ENCODE measurements around the gene HIVEP2. TPM values are rescaled to one million over a fixed set of nuclear protein-coding genes. Genes with fewer than 3 reads are reported as not detected.

The HIVEP2 gene
- total and polyA plus RNA-seq, 7 experiments from 2014 or later = 12.2 to 92.1 (median 51.5) TPM

DNA sequence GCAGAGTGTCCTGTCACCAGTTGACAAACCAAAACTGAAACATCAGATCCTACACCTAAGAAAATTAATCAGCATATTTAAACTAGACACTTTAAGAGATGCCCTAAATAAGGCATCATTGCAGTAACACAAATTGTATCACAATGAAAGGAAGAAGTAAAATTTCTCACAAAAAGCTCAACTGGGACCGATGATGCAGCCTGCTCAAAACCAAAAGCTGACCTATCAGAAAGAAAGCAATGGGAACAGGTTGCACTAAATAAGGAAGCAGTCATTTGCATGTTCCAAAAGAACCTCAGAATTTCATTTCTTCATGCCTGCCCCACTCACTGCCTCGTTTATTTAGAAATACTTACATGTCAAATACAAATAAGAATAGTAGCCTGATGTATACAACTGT lies 12.1 kb downstream of the HIVEP2 start:
- CTCF ChIA-PET = interaction anchor here (0.6 to 1.2 kb wide), 3 partner anchors 61 to 152 kb away, joined by 3 read pairs; no protein-coding TSS in a partner anchor
- peaks cover 3 to 21% (median 5%) of the 10 kb centered on the region in 5 donors for H3K36me3 Mint-ChIP-seq
- H3K27me3 ChIP-seq (ENCODE audit: control insufficient read depth in 2 of 2, insufficient read depth in 2 of 2, low read length in 2 of 2) = no peaks in the 10 kb centered on the region
- peak overlapping the region; percentile 31 to 98 (median 80) for H3K4me3 Mint-ChIP-seq
- H3K36me3 ChIP-seq (ENCODE audit: control insufficient read depth in 2 of 3, insufficient read depth in 3 of 3, low read length in 3 of 3) = no peaks in the 10 kb centered on the region
- no peaks in the 10 kb centered on the region for H3K9me3 ChIP-seq (ENCODE audit: control insufficient read depth in 2 of 3, low read length in 3 of 3)
- peaks cover 45 to 96% (median 92%) of the 10 kb centered on the region in 7 donors for H3K4me1 Mint-ChIP-seq
- H3K9me3 Mint-ChIP-seq = no peaks in the 10 kb centered on the region
- intact Hi-C loops (cut with micrococcal nuclease) = loop anchor here in 1 of 2 donors (1.0 to 10.0 kb wide), 2 partner anchors 8 to 1222 kb away; partner anchors contain the start of gene STX11
- peak overlapping the region; percentile 9 for H3K4me3 ChIP-seq (ENCODE audit: low read length)
- peak overlapping the region; percentile 60 to 100 (median 85) for H3K27ac Mint-ChIP-seq
- POLR2A ChIA-PET = interaction anchor here (0.8 to 3.6 kb wide), 5 partner anchors 10 to 47 kb away, joined by 3 to 21 read pairs (median 3); no protein-coding TSS in a partner anchor
- no peaks in the 10 kb centered on the region for H3K27me3 Mint-ChIP-seq
- H3K4me1 ChIP-seq (ENCODE audit: control insufficient read depth in 2 of 2, insufficient read depth in 2 of 2, low read length in 2 of 2) = peaks cover 69 to 76% of the 10 kb centered on the region in 2 donors
- peak overlapping the region; percentile 59 for H3K27ac ChIP-seq (ENCODE audit: low read depth, low read length)
- ATAC-seq (no peak), DNase-seq (no peak)

DNA sequence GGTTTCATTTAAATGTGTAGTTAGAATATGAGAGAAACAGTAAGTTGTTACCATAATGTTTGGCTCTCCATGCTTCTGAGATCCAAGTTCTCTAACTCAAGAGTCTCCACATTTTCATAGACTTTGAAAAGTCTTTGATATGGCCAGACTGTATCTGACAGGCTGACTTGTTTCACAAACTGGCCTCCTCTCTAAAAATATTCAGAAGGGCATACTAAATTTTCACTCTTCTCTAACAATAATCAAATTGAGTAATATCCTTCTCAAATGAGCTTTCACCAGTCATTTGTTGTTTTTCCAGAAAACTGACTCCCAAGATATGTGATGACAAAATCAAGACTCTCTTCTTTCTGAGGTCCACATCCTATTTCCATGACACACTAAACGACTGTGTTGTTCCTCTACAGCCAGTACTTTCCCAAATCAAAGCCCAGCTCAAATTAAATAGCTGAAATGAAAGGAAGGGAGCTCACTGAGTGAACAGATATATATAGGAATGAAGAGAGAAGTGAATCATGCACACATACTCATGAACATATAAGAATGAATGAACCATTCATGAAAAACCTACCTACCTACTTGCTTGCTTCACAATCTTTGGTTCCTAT lies 15.1 kb downstream of the HIVEP2 start:
- Histone ChIP-seq H3K27me3 (ENCODE audit: control insufficient read depth in 2 of 2, insufficient read depth in 2 of 2, low read length in 2 of 2) (no peaks in the 10 kb centered on the region), H3K36me3 (ENCODE audit: control insufficient read depth in 2 of 3, insufficient read depth in 3 of 3, low read length in 3 of 3) (no peaks in the 10 kb centered on the region), H3K4me1 (ENCODE audit: control insufficient read depth in 2 of 2, insufficient read depth in 2 of 2, low read length in 2 of 2) (peaks cover 63 to 70% of the 10 kb centered on the region in 2 donors), H3K27ac (ENCODE audit: low read depth, low read length) (peak overlapping the region; percentile 100), H3K4me3 (ENCODE audit: low read length) (no peak overlapping the region), H3K9me3 (ENCODE audit: control insufficient read depth in 2 of 3, low read length in 3 of 3) (no peaks in the 10 kb centered on the region)
- Mint-ChIP-seq H3K4me3 (peak overlapping the region; percentile 57 to 99 (median 96)), H3K4me1 (peaks cover 36 to 83% (median 78%) of the 10 kb centered on the region in 7 donors), H3K36me3 (peaks cover 3 to 12% (median 5%) of the 10 kb centered on the region in 5 donors), H3K27ac (peak overlapping the region; percentile 40 to 100 (median 100)), H3K9me3 (peaks cover 0 to 4% (median 0%) of the 10 kb centered on the region in 11 donors), H3K27me3 (no peaks in the 10 kb centered on the region)
- intact Hi-C loops (cut with micrococcal nuclease) = loop anchor here in 1 of 2 donors (5.0 to 10.0 kb wide), 2 partner anchors 73 to 1225 kb away; partner anchors contain the start of gene STX11
- ChIA-PET POLR2A (interaction anchor here (0.6 to 7.3 kb wide), 10 partner anchors 10 to 110 kb away, joined by 3 to 203 read pairs (median 6); partner anchors contain the start of gene HIVEP2), CTCF (interaction anchor here (0.6 to 1.0 kb wide), 3 partner anchors 9 to 76 kb away, joined by 3 to 6 read pairs (median 4); no protein-coding TSS in a partner anchor)
- DNase-seq (peak in 1 of 9 donors; percentile 29), ATAC-seq (no peak)

DNA sequence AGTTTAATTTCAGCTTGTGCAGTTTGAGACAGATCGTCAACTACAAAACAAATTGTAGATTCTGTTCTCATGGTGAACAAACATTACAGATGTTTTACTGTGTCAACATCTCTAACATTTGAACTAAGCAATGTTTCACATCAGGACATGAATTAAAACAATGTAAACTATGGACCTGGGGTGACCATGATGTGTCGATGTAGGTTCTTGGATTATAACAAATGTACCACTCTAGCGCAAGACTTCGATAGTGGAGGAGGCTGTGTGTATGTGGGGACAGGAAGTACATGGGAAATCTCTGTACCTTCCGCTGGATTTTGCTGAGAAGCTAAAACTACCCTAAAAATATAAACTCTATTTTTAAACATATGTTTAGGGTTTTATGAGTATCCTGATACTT lies 17.1 kb downstream of the HIVEP2 start:
- peak; percentile 53 for ATAC-seq
- peaks cover 0 to 4% (median 0%) of the 10 kb centered on the region in 11 donors for H3K9me3 Mint-ChIP-seq
- peak in 7 of 9 donors; percentile 48 to 62 (median 54) for DNase-seq
- ChIA-PET POLR2A (interaction anchor here (0.7 to 7.3 kb wide), 21 partner anchors 8 to 514 kb away, joined by 3 to 203 read pairs (median 5); partner anchors contain the start of gene HIVEP2), CTCF (interaction anchor here (0.7 to 2.3 kb wide), 4 partner anchors 16 to 42 kb away, joined by 3 to 7 read pairs (median 4); no protein-coding TSS in a partner anchor)
- peaks cover 26 to 80% (median 73%) of the 10 kb centered on the region in 7 donors for H3K4me1 Mint-ChIP-seq
- H3K4me3 Mint-ChIP-seq = peak overlapping the region; percentile 88 to 99 (median 96)
- peaks cover 3 to 14% (median 5%) of the 10 kb centered on the region in 5 donors for H3K36me3 Mint-ChIP-seq
- no peaks in the 10 kb centered on the region for H3K9me3 ChIP-seq (ENCODE audit: control insufficient read depth in 2 of 3, low read length in 3 of 3)
- H3K36me3 ChIP-seq (ENCODE audit: control insufficient read depth in 2 of 3, insufficient read depth in 3 of 3, low read length in 3 of 3) = no peaks in the 10 kb centered on the region
- H3K27ac ChIP-seq (ENCODE audit: low read depth, low read length) = peak overlapping the region; percentile 100
- H3K27ac Mint-ChIP-seq = peak overlapping the region; percentile 93 to 100 (median 100)
- no peaks in the 10 kb centered on the region for H3K27me3 ChIP-seq (ENCODE audit: control insufficient read depth in 2 of 2, insufficient read depth in 2 of 2, low read length in 2 of 2)
- H3K4me3 ChIP-seq (ENCODE audit: low read length) = peak overlapping the region; percentile 87
- intact Hi-C loops (cut with micrococcal nuclease) = loop anchor here (1.0 to 5.0 kb wide), 7 partner anchors 7 to 85 kb away; no protein-coding TSS in a partner anchor
- H3K27me3 Mint-ChIP-seq = no peaks in the 10 kb centered on the region
- H3K4me1 ChIP-seq (ENCODE audit: control insufficient read depth in 2 of 2, insufficient read depth in 2 of 2, low read length in 2 of 2) = peaks cover 46 to 50% of the 10 kb centered on the region in 2 donors

DNA sequence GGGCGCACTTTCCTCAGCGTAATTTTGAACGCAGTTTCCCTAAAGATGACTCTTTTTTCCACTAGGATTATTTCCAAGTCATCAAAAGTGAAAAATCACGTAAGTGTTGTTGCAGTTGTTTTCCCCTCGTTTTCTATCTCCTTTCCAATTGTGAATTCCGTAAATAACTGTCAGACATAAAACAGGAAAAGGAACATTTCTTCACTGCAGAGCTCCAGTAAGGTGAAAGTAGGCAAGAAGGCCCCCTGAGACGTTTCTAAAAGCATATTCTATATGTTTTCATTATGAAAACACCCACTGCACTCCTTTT lies 17.8 kb downstream of the HIVEP2 start:
- Mint-ChIP-seq H3K36me3 (peaks cover 3 to 14% (median 5%) of the 10 kb centered on the region in 5 donors), H3K27ac (peak overlapping the region; percentile 93 to 100 (median 100)), H3K27me3 (no peaks in the 10 kb centered on the region), H3K4me3 (peak overlapping the region; percentile 88 to 99 (median 96)), H3K4me1 (peaks cover 21 to 75% (median 68%) of the 10 kb centered on the region in 7 donors), H3K9me3 (peaks cover 0 to 4% (median 0%) of the 10 kb centered on the region in 11 donors)
- Histone ChIP-seq H3K9me3 (ENCODE audit: control insufficient read depth in 2 of 3, low read length in 3 of 3) (no peaks in the 10 kb centered on the region), H3K4me1 (ENCODE audit: control insufficient read depth in 2 of 2, insufficient read depth in 2 of 2, low read length in 2 of 2) (peaks cover 39 to 45% of the 10 kb centered on the region in 2 donors), H3K4me3 (ENCODE audit: low read length) (peak overlapping the region; percentile 87), H3K36me3 (ENCODE audit: control insufficient read depth in 2 of 3, insufficient read depth in 3 of 3, low read length in 3 of 3) (no peaks in the 10 kb centered on the region), H3K27me3 (ENCODE audit: control insufficient read depth in 2 of 2, insufficient read depth in 2 of 2, low read length in 2 of 2) (no peaks in the 10 kb centered on the region), H3K27ac (ENCODE audit: low read depth, low read length) (peak overlapping the region; percentile 100)
- peak in 3 of 9 donors; percentile 17 to 36 (median 29) for DNase-seq
- intact Hi-C loops (cut with micrococcal nuclease) = loop anchor here (1.0 to 5.0 kb wide), 5 partner anchors 8 to 70 kb away; no protein-coding TSS in a partner anchor
- no peak for ATAC-seq
- ChIA-PET POLR2A (interaction anchor here (0.7 to 7.3 kb wide), 24 partner anchors 12 to 515 kb away, joined by 3 to 203 read pairs (median 5); partner anchors contain the start of gene HIVEP2), CTCF (interaction anchor here (0.7 to 2.3 kb wide), 3 partner anchors 17 to 42 kb away, joined by 3 to 7 read pairs (median 5); no protein-coding TSS in a partner anchor)

DNA sequence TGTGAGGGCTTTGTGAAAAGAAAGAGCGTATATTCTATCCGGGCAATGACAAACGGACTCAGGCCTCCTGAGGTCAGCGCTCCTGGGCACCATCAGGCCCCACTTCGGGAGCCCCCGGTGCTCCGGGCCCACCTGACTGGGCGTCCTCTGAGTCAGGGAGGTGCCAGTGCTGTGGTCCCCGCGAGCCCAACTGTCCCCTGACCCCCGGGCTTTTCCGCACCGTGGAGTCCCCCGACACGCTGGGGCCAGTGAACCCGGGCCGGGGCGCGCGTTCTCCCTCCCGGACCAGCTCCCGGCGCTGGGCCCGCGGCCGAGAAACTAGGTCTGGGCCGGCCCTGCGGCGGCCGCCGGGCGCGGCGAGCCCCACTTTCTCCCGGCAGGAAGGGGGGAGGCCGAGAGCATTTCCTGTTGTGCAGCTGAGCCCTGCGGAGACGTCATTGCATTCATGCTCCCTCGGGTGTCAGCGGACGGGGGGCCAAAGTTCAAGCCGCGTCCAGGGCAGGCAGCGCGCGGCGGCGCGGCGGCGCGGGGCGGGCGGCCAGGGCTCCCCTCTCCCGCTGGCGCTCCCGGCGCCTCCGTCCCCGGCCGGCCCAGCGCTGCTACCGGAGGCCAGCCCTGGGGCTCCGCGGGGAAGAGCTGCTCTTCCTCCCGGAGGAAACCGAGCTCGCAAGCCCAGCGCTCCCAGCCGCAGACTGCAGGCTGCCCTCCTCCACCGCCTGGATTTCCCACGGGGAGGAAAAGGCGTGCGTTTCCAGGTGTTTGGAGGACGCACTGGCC lies 18.3 kb downstream of the HIVEP2 start:
- Histone ChIP-seq H3K36me3 (ENCODE audit: control insufficient read depth in 2 of 3, insufficient read depth in 3 of 3, low read length in 3 of 3) (no peaks in the 10 kb centered on the region), H3K27ac (ENCODE audit: low read depth, low read length) (peak overlapping the region; percentile 100), H3K4me3 (ENCODE audit: low read length) (peak overlapping the region; percentile 87), H3K27me3 (ENCODE audit: control insufficient read depth in 2 of 2, insufficient read depth in 2 of 2, low read length in 2 of 2) (no peaks in the 10 kb centered on the region), H3K4me1 (ENCODE audit: control insufficient read depth in 2 of 2, insufficient read depth in 2 of 2, low read length in 2 of 2) (peaks cover 35 to 40% of the 10 kb centered on the region in 2 donors), H3K9me3 (ENCODE audit: control insufficient read depth in 2 of 3, low read length in 3 of 3) (no peaks in the 10 kb centered on the region)
- H3K27me3 Mint-ChIP-seq = no peaks in the 10 kb centered on the region
- H3K27ac Mint-ChIP-seq = peak overlapping the region; percentile 93 to 100 (median 100)
- peaks cover 4 to 17% (median 6%) of the 10 kb centered on the region in 5 donors for H3K36me3 Mint-ChIP-seq
- ATAC-seq (peak; percentile 88), DNase-seq (peak; percentile 62 to 87 (median 84))
- H3K9me3 Mint-ChIP-seq = peaks cover 0 to 4% (median 0%) of the 10 kb centered on the region in 11 donors
- H3K4me3 Mint-ChIP-seq = peak overlapping the region; percentile 88 to 99 (median 96)
- ChIA-PET POLR2A (interaction anchor here (0.7 to 7.3 kb wide), 20 partner anchors 12 to 152 kb away, joined by 3 to 203 read pairs (median 5); partner anchors contain the start of gene HIVEP2), CTCF (interaction anchor here (1.2 to 2.3 kb wide), 3 partner anchors 14 to 41 kb away, joined by 3 to 7 read pairs (median 4); no protein-coding TSS in a partner anchor)
- intact Hi-C loops (cut with micrococcal nuclease) = loop anchor here (1.0 to 5.0 kb wide), 6 partner anchors 9 to 69 kb away; no protein-coding TSS in a partner anchor
- H3K4me1 Mint-ChIP-seq = peaks cover 20 to 75% (median 68%) of the 10 kb centered on the region in 7 donors

All from naive thymus-derived CD4-positive, alpha-beta T cell (primary cell).